ENCODE data around the gene CST9. TPM values are rescaled to one million over a fixed set of nuclear protein-coding genes. Genes with fewer than 3 reads are reported as not detected.
"Not testable (repeated sequence)": the region's sequence is repeated elsewhere in the genome, so short reads cannot be mapped to it uniquely, and the experiment has no call there.

CST9 gene
- total and polyA plus RNA-seq, 10 of the 15 experiments (the other 5 are each of a cell fraction or from before 2014, with no cell fraction given): not detected

- TF ChIP-seq REST (IDR thresholded peaks at IDR 0.05; ENCODE audit: low read depth, low read length) (no peak), HDGF (IDR thresholded peaks at IDR 0.05) (no peak)
These were observed 22.2 kb downstream of the CST9 start (continued) for GRCh38 chr20:23583526-23583925.

- no peak for ATAC-seq
- CTCF ChIA-PET: no interaction called here
- Histone ChIP-seq H3K79me2 (ENCODE audit: control insufficient read depth, insufficient read depth, low read length) (no peaks in the 10 kb centered on the region), H3K4me3 (no peak overlapping the region), H3K9ac (ENCODE audit: control insufficient read depth, insufficient read depth, low read length) (no peak overlapping the region), H3K4me1 (ENCODE audit: control insufficient read depth, insufficient read depth, low read length) (no peaks in the 10 kb centered on the region), H3K36me3 (ENCODE audit: control insufficient read depth in 2 of 2, insufficient read depth in 2 of 2, low read length in 1 of 2) (no peaks in the 10 kb centered on the region), H4K20me1 (ENCODE audit: control insufficient read depth, insufficient read depth) (no peaks in the 10 kb centered on the region), H3K27ac (ENCODE audit: control insufficient read depth, insufficient read depth) (no peak overlapping the region), H3K4me2 (ENCODE audit: control insufficient read depth, insufficient read depth) (no peak overlapping the region), H3K27me3 (replicated peaks in 1 of 2; ENCODE audit: control insufficient read depth in 2 of 2, insufficient read depth in 2 of 2, low read length in 1 of 2) (peaks cover 0 to 2% of the 10 kb centered on the region in 2 experiments; a peak in 2 of 4 replicates), H2AFZ (ENCODE audit: control insufficient read depth, low read depth, low read length) (no peak overlapping the region), H3K9me3 (replicated peaks; ENCODE audit: control insufficient read depth, insufficient read depth, low read length) (no peaks in the 10 kb centered on the region)
- in situ Hi-C loops (cut with MboI): no loop called here
- BruUV-seq (replicated peaks): no TSS peak
- intact Hi-C loops (cut with micrococcal nuclease; ENCODE audit: unreplicated experiment): no loop called here
- POLR2A ChIA-PET: no interaction called here
- SMC1A ChIA-PET (ENCODE audit: uncharacterized antibody, unreplicated experiment): no interaction called here
- 0% methylated on average over 1 of the region's 1 CpG for WGBS (ENCODE audit: insufficient coverage, insufficient replicate concordance, low lambda C conversion rate, missing lambda C conversion rate)
- no peak for FAIRE-seq
- DNase-seq (ENCODE audit: low read depth, low spot score): no peak
- RAD21 ChIA-PET (ENCODE audit: unreplicated experiment): no interaction called here
- TF ChIP-seq TBL1XR1 (IDR thresholded peaks at IDR 0.05; ENCODE audit: low read depth, low read length): no peak
- no peak for TF ChIP-seq MTA2 (IDR thresholded peaks at IDR 0.05; ENCODE audit: low read depth)
- TF ChIP-seq POLR2AphosphoS2 (IDR thresholded peaks at IDR 0.05; ENCODE audit: low read depth, low read length): no peak
- TF ChIP-seq DPF2 (IDR thresholded peaks at IDR 0.05): no peak
- TF ChIP-seq HDGF (IDR thresholded peaks at IDR 0.05): no peak
These were observed 23.4 kb downstream of the CST9 start for GRCh38 chr20:23582293-23582692.

DNA sequence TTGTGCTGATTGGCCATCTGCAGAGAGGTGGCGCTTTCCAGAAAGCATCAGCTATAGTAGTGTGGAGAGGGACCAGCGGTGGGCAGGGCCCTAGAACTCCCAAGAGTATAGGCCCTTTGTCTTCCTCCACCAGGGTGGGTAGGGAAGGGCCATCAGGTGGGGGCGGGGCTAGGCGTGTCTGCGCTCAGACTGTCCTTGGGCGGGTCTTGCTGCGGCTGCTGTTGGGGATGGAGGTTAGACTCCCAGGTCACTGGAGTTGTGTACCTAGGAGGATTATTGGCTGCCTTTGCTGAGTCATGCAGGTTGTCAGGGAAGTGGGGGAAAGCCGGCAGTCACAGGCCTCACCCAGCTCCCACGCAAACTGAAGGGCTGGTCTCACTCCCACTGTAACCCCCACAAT lies 23.9 kb downstream of the CST9 start:
- BruUV-seq (replicated peaks); FAIRE-seq; SMC1A ChIA-PET (ENCODE audit: uncharacterized antibody, unreplicated experiment); H3K36me3 ChIP-seq (ENCODE audit: control insufficient read depth in 2 of 2, insufficient read depth in 2 of 2, low read length in 1 of 2); DNase-seq (ENCODE audit: low read depth, low spot score); H3K9ac ChIP-seq (ENCODE audit: control insufficient read depth, insufficient read depth, low read length); H3K79me2 ChIP-seq (ENCODE audit: control insufficient read depth, insufficient read depth, low read length); H2AFZ ChIP-seq (ENCODE audit: control insufficient read depth, low read depth, low read length); H3K27me3 ChIP-seq (replicated peaks in 1 of 2; ENCODE audit: control insufficient read depth in 2 of 2, insufficient read depth in 2 of 2, low read length in 1 of 2); H3K4me2 ChIP-seq (ENCODE audit: control insufficient read depth, insufficient read depth); ATAC-seq; H3K4me1 ChIP-seq (ENCODE audit: control insufficient read depth, insufficient read depth, low read length); intact Hi-C loops (cut with micrococcal nuclease; ENCODE audit: unreplicated experiment); H3K9me3 ChIP-seq (replicated peaks; ENCODE audit: control insufficient read depth, insufficient read depth, low read length); H3K4me3 ChIP-seq; H3K27ac ChIP-seq (ENCODE audit: control insufficient read depth, insufficient read depth); in situ Hi-C loops (cut with MboI); H4K20me1 ChIP-seq (ENCODE audit: control insufficient read depth, insufficient read depth); POLR2A ChIA-PET; CTCF ChIA-PET; RAD21 ChIA-PET (ENCODE audit: unreplicated experiment): not testable (repeated sequence)
- WGBS (ENCODE audit: insufficient coverage, insufficient replicate concordance, low lambda C conversion rate, missing lambda C conversion rate): 68% methylated on average over 8 of the region's 9 CpGs
